Limb (tissue), 2 donors: ENCODE measurements around the gene LRRK1.

Experiments
- DNase-seq, 2 donors: peaks; one replicate each; pipeline ENCODE4 v3.0.0-alpha.2; 2016; ENCODE audit errors: extremely low spot score in 2 of 2

Gene LRRK1

GRCh38 chr15:100918690-100919480 lies at the start of gene LRRK1:
TSS of gene LRRK1 (plus strand) at chr15:100919357. CDS start at chr15:100924633, 5,276 bp downstream.
- DNase-seq = peak in 1 of 2 donors; percentile 65

GRCh38 chr15:100873029-100873677 lies 46.0 kb upstream of the LRRK1 start:
- DNase-seq = peak; percentile 69 to 82

- DNase-seq = no peak
These were observed 43.7 kb upstream of the LRRK1 start for GRCh38 chr15:100875495-100875894.

- DNase-seq = no peak
These were observed 43.2 kb upstream of the LRRK1 start for GRCh38 chr15:100875976-100876375.

- DNase-seq = no peak
These were observed 41.6 kb upstream of the LRRK1 start for GRCh38 chr15:100877551-100877950.

GRCh38 chr15:100878130-100878529 lies 41.0 kb upstream of the LRRK1 start:
- DNase-seq = no peak

GRCh38 chr15:100878648-100879047 lies 40.5 kb upstream of the LRRK1 start:
- DNase-seq = no peak

- DNase-seq = peak in 1 of 2 donors; percentile 45
These were observed 40.1 kb upstream of the LRRK1 start for GRCh38 chr15:100879061-100879463.

GRCh38 chr15:100879464-100880138 lies 39.6 kb upstream of the LRRK1 start, which contains the start of gene ALDH1A3:
TSS of gene ALDH1A3 (plus strand) at chr15:100879831. CDS start at chr15:100879908, 77 bp downstream.
- peak in 1 of 2 donors; percentile 60 for DNase-seq

- DNase-seq = peak in 1 of 2 donors; percentile 55
These were observed 38.8 kb upstream of the LRRK1 start for GRCh38 chr15:100880139-100880896.

GRCh38 chr15:100880897-100881242 lies 38.3 kb upstream of the LRRK1 start:
- DNase-seq = no peak

GRCh38 chr15:100881573-100882336 lies 37.4 kb upstream of the LRRK1 start:
- no peak for DNase-seq

- DNase-seq = no peak
These were observed 34.0 kb upstream of the LRRK1 start for GRCh38 chr15:100885116-100885515.

GRCh38 chr15:100885811-100886210 lies 33.3 kb upstream of the LRRK1 start:
- no peak for DNase-seq

GRCh38 chr15:100887211-100887913 lies 31.8 kb upstream of the LRRK1 start:
- no peak for DNase-seq

- peak; percentile 50 to 59 for DNase-seq
These were observed 29.6 kb upstream of the LRRK1 start for GRCh38 chr15:100889385-100890050.

- no peak for DNase-seq
These were observed 29.0 kb upstream of the LRRK1 start for GRCh38 chr15:100890051-100890720.

GRCh38 chr15:100890850-100891249 lies 28.3 kb upstream of the LRRK1 start:
- no peak for DNase-seq
